ENCODE data around the gene CSN3. TPM values are rescaled to one million over a fixed set of nuclear protein-coding genes. Genes with fewer than 3 reads are reported as not detected.

CSN3 gene
- total RNA-seq, 2 donors from 2014 or later = not detected

DNA sequence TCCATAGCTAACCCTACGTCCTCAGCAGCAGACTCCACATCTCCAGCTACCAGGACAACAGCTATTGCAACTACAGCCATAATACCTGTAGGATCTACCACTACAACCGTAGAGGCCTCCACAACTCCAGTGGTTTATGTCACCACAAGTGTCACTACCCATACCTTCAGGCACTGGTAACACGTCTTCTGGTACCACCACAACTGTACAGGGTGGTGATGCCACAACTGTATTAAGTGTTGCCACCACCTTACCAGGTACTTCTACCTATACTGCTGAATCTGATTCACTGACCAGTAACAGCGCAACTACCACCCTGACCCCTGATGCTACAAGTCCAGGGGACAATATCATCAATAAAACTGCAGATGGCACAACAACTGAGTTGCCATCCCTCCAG, 57.8 kb downstream of the CSN3 start:
- no peak overlapping the region for H3K27ac ChIP-seq
- intact Hi-C loops (cut with DNase I) = no loop called here
- TF ChIP-seq, protein P1, sequence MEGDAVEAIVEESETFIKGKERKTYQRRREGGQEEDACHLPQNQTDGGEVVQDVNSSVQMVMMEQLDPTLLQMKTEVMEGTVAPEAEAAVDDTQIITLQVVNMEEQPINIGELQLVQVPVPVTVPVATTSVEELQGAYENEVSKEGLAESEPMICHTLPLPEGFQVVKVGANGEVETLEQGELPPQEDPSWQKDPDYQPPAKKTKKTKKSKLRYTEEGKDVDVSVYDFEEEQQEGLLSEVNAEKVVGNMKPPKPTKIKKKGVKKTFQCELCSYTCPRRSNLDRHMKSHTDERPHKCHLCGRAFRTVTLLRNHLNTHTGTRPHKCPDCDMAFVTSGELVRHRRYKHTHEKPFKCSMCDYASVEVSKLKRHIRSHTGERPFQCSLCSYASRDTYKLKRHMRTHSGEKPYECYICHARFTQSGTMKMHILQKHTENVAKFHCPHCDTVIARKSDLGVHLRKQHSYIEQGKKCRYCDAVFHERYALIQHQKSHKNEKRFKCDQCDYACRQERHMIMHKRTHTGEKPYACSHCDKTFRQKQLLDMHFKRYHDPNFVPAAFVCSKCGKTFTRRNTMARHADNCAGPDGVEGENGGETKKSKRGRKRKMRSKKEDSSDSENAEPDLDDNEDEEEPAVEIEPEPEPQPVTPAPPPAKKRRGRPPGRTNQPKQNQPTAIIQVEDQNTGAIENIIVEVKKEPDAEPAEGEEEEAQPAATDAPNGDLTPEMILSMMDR (IDR thresholded peaks at IDR 0.05) = no peak
- no peaks in the 10 kb centered on the region for H3K36me3 ChIP-seq
- H3K4me1 ChIP-seq = no peaks in the 10 kb centered on the region
- no peaks in the 10 kb centered on the region for H3K9me3 ChIP-seq
- no peak overlapping the region for H3K4me3 ChIP-seq
- H3K27me3 ChIP-seq = no peaks in the 10 kb centered on the region
- H3K9ac ChIP-seq (ENCODE audit: low read depth in 2 of 2, low read length in 2 of 2) = no peak overlapping the region
- DNase-seq = no peak

Other genes starting within 250 kb of the CSN3 start
- gene STATH, start 246.6 kb upstream of the CSN3 start, total RNA-seq = not detected
- gene HTN3, start 214.1 kb upstream of the CSN3 start, total RNA-seq = not detected
- gene HTN1, start 192.2 kb upstream of the CSN3 start, total RNA-seq = not detected
- gene PRR27, start 88.4 kb upstream of the CSN3 start, total RNA-seq = not detected
- under 1 TPM in 1 of 2 donors, not detected in 1; 0.90 TPM for gene ODAM, start 46.9 kb upstream of the CSN3 start, total RNA-seq
- under 1 TPM in 1 of 2 donors, not detected in 1; 0.49 TPM for gene FDCSP, start 16.5 kb upstream of the CSN3 start, total RNA-seq
- not detected for gene CABS1, start 92.4 kb downstream of the CSN3 start, total RNA-seq
- not detected for gene SMR3A, start 118.2 kb downstream of the CSN3 start, total RNA-seq
- not detected for gene SMR3B, start 140.5 kb downstream of the CSN3 start, total RNA-seq
- not detected for gene OPRPN, start 155.3 kb downstream of the CSN3 start, total RNA-seq
- not detected for gene MUC7, start 229.6 kb downstream of the CSN3 start, total RNA-seq